Stomach (tissue), 9 donors: ENCODE results near the gene LCN1. TPM values are rescaled to one million over a fixed set of nuclear protein-coding genes. Genes with fewer than 3 reads are reported as not detected.

ENCODE experiments used
- DNase-seq, 2 donors: peaks; one replicate each; pipeline versions ENCODE4 v3.0.0 to v3.0.0-alpha.2; 2013 to 2019
- H3K27ac ChIP-seq, 5 donors: fragments of 200-600 bp in 4 of 5; sonication (generic) in 4 of 5; one replicate each; pipeline ENCODE4 v1.5.1; 2013 to 2019; ENCODE audit warnings: mild to moderate bottlenecking in 1 of 5, moderate library complexity in 1 of 5
- H3K27me3 ChIP-seq, 3 donors: fragments of 200-600 bp; sonication (generic); one replicate each; pipeline ENCODE4 v1.5.1; 2017 to 2019; ENCODE audit warnings: mixed run types in 1 of 3
- H3K36me3 ChIP-seq, 4 donors: fragments of 200-600 bp; sonication (generic); 1 replicate in 3 of 4; 2 replicates in 1 of 4; pipeline ENCODE4 v1.5.1; 2016 to 2019
- H3K4me1 ChIP-seq, 4 donors: fragments of 200-600 bp; sonication (generic); one replicate each; pipeline ENCODE4 v1.5.1; 2016 to 2019
- H3K4me3 ChIP-seq, 4 donors: fragments of 200-600 bp; sonication (generic) in 3 of 4; one replicate each; pipeline ENCODE4 v1.5.1; 2016 to 2019; ENCODE audit warnings: mild to moderate bottlenecking in 1 of 4
- H3K9me3 ChIP-seq, 4 donors: fragments of 200-600 bp; sonication (generic); one replicate each; pipeline ENCODE4 v1.5.1; 2016 to 2019
- EP300 ChIP-seq: sonication (generic); formaldehyde crosslinking; IDR thresholded peaks from one replicate; pipeline ENCODE4 v1.6.1; 2017; ENCODE audit warnings: antibody characterized with exemption
- POLR2A ChIP-seq, 4 donors: fragments of 450-650 bp; IDR thresholded peaks; one replicate each; pipeline ENCODE4 v1.6.1; 2016; ENCODE audit warnings: antibody characterized with exemption in 4 of 4, control low read depth in 2 of 4, mild to moderate bottlenecking in 1 of 4, moderate library complexity in 1 of 4
- POLR2AphosphoS5 ChIP-seq, 3 donors: sonication (generic); formaldehyde crosslinking; IDR thresholded peaks; one replicate each; pipeline ENCODE4 v1.6.1; 2016; ENCODE audit warnings: antibody characterized with exemption in 3 of 3
- WGBS, 5 donors: extraction: QIAGEN DNeasy Blood & Tissue Kit in 3 of 5; methylation state at CpG; one replicate each; pipeline versions ENCODE4 v1.1.5 to v1.1.7; 2013 to 2018; 5-methylcytosine and 5-hydroxymethylcytosine counted together
- intact Hi-C: fragments of 100-400 bp; cut with DNase I; formaldehyde crosslinking; loops from one replicate; pipeline ENCODE4 v1.15.1; 2023; ENCODE audit warnings: low total_unique reads
- polyA plus RNA-seq, 3 donors: library from polyadenylated mRNA; stranded (reverse); fragments of 200-250 nt; gene quantifications; one replicate each; pipeline ENCODE4 v1.2.3, GENCODE V29; 2013
- total RNA-seq, 5 donors: library from RNA; depleted of rRNA; stranded (reverse); fragments of >200 nt; gene quantifications; one replicate each; pipeline versions ENCODE4 v1.1.0 to v1.2.3, GENCODE V29; 2014 to 2016
- TF ChIP-seq, protein P1 (sequence below), 7 experiments: fragments of 450-650 bp in 4 of 7; fragments of 200-600 bp in 3 of 7; sonication (generic) in 3 of 7; IDR thresholded peaks; one replicate each; pipeline ENCODE4 v1.5.1; 2016 to 2019; ENCODE audit warnings: antibody characterized with exemption in 7 of 7, control low read depth in 2 of 7, mild to moderate bottlenecking in 1 of 7
- donor health status: healthy with polysubstance abuse.
- donor health status: Bipolar disorder and iron deficiency.
- donor health status: healthy.

Gene LCN1
- total and polyA plus RNA-seq, 8 donors: not detected

DNA sequence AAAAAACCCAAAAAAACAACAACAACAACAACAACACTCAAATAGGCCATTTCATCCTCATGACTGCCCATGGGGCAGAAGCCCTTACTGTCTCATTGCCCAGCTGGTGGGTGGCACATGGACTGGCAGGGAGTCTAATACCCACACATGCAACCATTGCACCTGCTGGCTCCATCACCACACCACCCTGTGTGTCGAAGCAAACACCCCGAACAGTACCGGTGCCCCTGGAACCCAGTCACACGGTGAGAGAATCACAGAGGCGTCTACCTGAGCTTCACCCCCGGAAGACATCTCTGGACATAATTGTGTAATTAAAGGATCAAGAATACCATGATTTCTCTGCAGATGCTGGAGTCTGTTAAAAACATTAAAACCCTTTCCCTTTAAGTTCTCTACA, 46.8 kb downstream of the LCN1 start:
- peaks cover 0 to 38% (median 22%) of the 10 kb centered on the region in 3 donors for H3K27me3 ChIP-seq
- H3K9me3 ChIP-seq: peaks cover 0 to 13% (median 11%) of the 10 kb centered on the region in 4 donors
- 88 to 93% (median 92%) methylated on average over 6 of the region's 6 CpGs for WGBS, 5 donors
- intact Hi-C loops: no loop called here
- no peak overlapping the region for H3K27ac ChIP-seq
- no peaks in the 10 kb centered on the region for H3K36me3 ChIP-seq
- no peaks in the 10 kb centered on the region for H3K4me1 ChIP-seq
- H3K4me3 ChIP-seq: no peak overlapping the region
- no peak for TF ChIP-seq POLR2A (IDR thresholded peaks at IDR 0.05)
- no peak for TF ChIP-seq EP300
- TF ChIP-seq POLR2AphosphoS5 (IDR thresholded peaks at IDR 0.05): no peak
- TF ChIP-seq, protein P1, sequence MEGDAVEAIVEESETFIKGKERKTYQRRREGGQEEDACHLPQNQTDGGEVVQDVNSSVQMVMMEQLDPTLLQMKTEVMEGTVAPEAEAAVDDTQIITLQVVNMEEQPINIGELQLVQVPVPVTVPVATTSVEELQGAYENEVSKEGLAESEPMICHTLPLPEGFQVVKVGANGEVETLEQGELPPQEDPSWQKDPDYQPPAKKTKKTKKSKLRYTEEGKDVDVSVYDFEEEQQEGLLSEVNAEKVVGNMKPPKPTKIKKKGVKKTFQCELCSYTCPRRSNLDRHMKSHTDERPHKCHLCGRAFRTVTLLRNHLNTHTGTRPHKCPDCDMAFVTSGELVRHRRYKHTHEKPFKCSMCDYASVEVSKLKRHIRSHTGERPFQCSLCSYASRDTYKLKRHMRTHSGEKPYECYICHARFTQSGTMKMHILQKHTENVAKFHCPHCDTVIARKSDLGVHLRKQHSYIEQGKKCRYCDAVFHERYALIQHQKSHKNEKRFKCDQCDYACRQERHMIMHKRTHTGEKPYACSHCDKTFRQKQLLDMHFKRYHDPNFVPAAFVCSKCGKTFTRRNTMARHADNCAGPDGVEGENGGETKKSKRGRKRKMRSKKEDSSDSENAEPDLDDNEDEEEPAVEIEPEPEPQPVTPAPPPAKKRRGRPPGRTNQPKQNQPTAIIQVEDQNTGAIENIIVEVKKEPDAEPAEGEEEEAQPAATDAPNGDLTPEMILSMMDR (IDR thresholded peaks at IDR 0.05): no peak
- no peak for DNase-seq

DNA sequence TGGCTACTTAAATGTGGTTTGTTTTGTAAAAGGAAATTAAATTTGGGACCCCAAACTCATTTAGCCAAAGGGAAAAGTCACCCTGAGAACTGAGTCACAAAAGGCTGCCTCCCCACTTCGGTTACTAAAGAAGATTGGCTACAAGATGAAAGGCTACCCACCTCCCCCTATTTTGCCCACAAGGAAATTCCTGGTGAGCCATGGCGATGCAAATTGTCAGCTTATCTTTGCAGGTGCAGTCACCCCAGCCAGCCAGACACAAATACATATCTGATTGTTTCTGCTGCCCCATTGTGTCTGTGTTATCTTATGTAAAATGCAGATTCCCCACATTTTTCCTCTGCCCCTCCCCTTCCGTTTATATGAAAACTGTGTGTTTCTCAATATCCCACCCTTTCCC, 49.2 kb downstream of the LCN1 start:
- no peak overlapping the region for H3K4me3 ChIP-seq
- TF ChIP-seq POLR2A (IDR thresholded peaks at IDR 0.05): no peak
- TF ChIP-seq, protein P1 (IDR thresholded peaks at IDR 0.05): no peak
- TF ChIP-seq EP300: no peak
- H3K36me3 ChIP-seq: no peaks in the 10 kb centered on the region
- intact Hi-C loops: no loop called here
- H3K9me3 ChIP-seq: peaks cover 0 to 13% (median 11%) of the 10 kb centered on the region in 4 donors
- 17 to 42% (median 22%) methylated on average over 3 of the region's 3 CpGs for WGBS, 5 donors
- no peak overlapping the region for H3K27ac ChIP-seq
- H3K4me1 ChIP-seq: no peaks in the 10 kb centered on the region
- peaks cover 0 to 41% (median 18%) of the 10 kb centered on the region in 3 donors for H3K27me3 ChIP-seq
- DNase-seq: no peak

DNA sequence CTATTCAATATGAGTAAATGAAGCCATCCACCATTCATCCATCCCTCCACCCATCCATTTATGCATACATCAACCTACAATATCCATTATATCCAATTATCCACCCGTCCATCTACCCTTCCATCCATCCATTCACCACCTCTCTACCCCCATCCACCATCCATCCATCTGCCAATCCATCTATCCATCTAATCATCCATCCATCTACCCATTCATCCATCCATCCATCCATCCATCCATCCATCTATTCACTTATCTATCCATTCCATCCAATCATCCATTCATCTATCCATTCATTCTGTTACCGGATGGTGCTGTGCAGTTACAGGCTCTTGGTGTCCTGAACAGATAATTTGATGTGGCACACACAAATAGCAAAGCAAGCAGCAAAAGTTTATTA, 51.0 kb downstream of the LCN1 start:
- no peak for DNase-seq
- intact Hi-C loops: no loop called here
- 76 to 87% (median 85%) methylated on average over 2 of the region's 2 CpGs for WGBS, 5 donors
- Histone ChIP-seq H3K4me1 (no peaks in the 10 kb centered on the region), H3K4me3 (no peak overlapping the region), H3K27ac (no peak overlapping the region), H3K9me3 (peaks cover 0 to 13% (median 11%) of the 10 kb centered on the region in 4 donors), H3K27me3 (peaks cover 0 to 41% (median 15%) of the 10 kb centered on the region in 3 donors), H3K36me3 (no peaks in the 10 kb centered on the region)
- no peak for TF ChIP-seq EP300
- no peak for TF ChIP-seq POLR2A (IDR thresholded peaks at IDR 0.05)
- no peak for TF ChIP-seq POLR2AphosphoS5 (IDR thresholded peaks at IDR 0.05)
- TF ChIP-seq, protein P1 (IDR thresholded peaks at IDR 0.05): no peak

DNA sequence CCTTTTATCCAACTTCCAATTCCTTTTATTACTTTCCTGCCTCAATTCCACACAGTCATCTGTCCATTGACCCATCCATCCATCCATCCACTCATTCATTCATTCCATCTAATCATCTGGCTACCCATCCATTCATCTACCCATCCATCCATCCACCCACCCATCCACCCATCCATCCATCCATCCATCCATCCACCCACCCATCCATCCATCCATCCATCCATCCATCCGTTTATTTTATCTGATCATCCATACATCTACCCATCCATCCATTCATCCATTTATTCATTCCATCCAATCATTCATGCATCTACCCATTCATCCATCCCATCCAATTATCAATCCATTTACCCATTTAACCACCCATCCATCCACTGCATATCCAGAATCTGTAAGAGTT, 51.9 kb downstream of the LCN1 start:
- no peak overlapping the region for H3K27ac ChIP-seq
- H3K9me3 ChIP-seq: peaks cover 0 to 13% (median 11%) of the 10 kb centered on the region in 4 donors
- intact Hi-C loops: no loop called here
- no peaks in the 10 kb centered on the region for H3K36me3 ChIP-seq
- no peak for DNase-seq
- H3K4me3 ChIP-seq: no peak overlapping the region
- peaks cover 0 to 40% (median 15%) of the 10 kb centered on the region in 3 donors for H3K27me3 ChIP-seq
- TF ChIP-seq POLR2AphosphoS5 (IDR thresholded peaks at IDR 0.05): no peak
- no peak for TF ChIP-seq POLR2A (IDR thresholded peaks at IDR 0.05)
- TF ChIP-seq, protein P1 (IDR thresholded peaks at IDR 0.05): no peak
- no peak for TF ChIP-seq EP300
- 63 to 90% (median 82%) methylated on average over 1 of the region's 1 CpG for WGBS, 5 donors
- H3K4me1 ChIP-seq: no peaks in the 10 kb centered on the region
